Fibroblast of skin of left biceps (primary cell): ENCODE results near the gene SPAG7.

ENCODE experiments used
- DNase-seq, 2 experiments: peaks; one replicate each; pipeline ENCODE4 v3.0.0-alpha.2; 2013; ENCODE audit warnings: low read depth in 2 of 2

The SPAG7 gene

DNA sequence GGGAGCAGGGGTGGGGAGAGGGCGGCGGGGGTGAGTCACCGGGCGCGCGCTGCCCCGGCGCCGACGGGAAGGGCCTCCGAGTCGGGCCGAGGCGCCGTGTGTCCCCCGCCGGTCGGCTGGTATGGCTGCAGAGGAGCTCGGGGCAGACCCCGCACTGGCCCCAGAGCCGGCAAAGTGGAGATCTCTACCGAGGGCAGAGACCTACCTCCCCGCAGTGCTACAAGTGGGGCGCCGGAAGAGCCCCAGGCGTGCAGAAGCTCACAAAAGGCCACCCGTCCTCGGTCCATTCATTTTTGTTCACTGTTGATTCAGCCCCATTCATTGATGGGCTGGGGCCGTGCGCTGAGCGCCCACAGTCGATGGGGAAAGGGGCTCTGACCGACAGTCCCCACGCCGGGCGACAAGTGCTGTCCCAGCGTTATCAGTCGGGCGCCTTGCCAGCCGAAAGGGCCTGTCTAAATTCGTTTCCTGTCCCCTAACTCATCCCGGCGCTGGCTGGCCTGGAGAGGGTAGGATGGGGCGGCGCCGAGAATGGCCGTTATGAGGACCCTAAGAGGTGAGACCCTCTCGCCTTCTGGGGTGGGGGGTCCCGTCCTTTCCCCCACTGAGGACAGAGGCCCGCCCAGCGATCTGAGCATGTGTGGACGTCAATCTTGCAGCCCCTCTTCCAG, 17.4 kb downstream of the SPAG7 start:
- no peak for DNase-seq

DNA sequence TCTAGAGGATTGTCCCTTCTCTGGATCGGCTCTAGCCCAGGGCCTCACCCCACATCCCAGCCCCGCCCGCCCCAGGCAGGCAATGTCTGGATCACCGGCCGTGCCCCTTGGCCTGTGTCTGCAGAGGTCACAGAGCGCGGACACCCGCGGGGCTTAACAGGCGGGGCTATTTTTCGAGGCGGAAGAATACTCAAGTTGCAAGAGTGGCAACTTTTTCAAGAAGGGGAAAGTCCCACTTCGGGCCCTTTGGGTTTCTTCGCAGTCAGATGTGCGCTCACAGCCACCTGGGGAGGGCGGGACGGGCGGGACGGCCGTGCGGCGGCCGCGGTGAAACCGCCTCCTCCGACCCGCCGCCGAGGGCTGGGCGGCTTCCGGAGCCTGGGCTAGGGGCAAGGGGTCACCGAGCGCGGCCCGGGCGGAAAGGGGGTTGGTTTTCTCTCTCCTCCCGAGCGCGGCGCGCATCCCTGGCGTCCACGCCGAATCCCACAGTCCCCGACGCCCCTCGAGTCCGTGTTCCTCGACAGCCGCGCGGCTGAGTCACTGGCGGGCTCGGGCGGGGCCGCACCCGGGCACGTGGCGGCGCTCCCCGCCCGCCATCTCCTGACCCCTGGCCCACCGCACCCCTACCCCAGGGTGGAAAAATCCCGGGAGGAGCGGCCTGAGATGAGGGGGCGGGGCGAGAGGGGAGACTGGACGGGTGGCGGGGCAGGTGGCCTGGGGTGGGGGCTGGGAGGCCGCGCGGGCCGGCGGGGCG, 18.1 kb downstream of the SPAG7 start:
- DNase-seq: no peak

- DNase-seq: peak; percentile 77 to 83
Observed at GRCh38 chr17:4948931-4949320, 18.7 kb downstream of the SPAG7 start.

DNA sequence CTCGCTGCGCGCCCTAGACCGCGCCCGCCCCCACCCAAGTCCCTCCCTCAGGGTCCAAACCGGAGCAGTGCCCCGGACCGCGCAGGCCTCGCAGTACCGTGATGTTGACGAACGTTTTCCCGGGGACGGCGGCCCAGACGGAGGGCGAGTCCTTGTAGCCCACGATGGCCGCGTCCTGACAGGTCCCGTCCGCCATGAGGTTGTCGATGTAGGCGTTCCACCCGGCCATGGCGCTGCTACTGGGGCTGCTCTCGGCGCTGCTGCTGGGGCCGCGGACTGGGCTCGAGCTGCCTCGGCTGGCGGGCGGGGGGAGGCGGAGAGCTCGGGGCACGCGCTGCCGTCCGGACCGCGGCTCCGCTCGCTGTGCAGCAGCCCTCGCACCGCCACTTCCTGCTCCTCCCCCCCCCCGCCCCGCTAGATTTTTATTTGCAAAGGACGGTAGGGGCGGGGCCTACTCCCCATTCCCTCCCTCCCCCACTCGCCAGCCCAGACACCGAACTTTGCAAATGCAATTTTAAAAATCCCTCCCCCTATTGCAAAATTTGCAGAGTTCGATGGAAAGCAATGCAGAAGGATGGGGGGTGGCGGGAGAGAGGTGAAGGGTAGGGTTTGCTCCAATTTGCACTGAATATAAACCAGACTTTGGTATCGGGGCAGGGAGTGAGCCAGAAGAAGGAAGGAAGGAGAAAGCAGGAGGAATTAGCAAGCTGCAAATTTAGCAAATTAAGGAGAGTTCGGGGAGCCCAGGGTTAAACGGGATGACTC, 19.3 kb downstream of the SPAG7 start, which contains the start of gene PFN1:
Gene PFN1 (minus strand): TSS at position 365 of the 765 bp plus-strand sequence. CDS start 136 bp downstream, at position 229.
- DNase-seq: peak; percentile 88 to 90

GRCh38 chr17:4947411-4948165, 20.0 kb downstream of the SPAG7 start:
- no peak for DNase-seq

- DNase-seq: no peak
Observed at GRCh38 chr17:4947010-4947410, 20.6 kb downstream of the SPAG7 start.

DNA sequence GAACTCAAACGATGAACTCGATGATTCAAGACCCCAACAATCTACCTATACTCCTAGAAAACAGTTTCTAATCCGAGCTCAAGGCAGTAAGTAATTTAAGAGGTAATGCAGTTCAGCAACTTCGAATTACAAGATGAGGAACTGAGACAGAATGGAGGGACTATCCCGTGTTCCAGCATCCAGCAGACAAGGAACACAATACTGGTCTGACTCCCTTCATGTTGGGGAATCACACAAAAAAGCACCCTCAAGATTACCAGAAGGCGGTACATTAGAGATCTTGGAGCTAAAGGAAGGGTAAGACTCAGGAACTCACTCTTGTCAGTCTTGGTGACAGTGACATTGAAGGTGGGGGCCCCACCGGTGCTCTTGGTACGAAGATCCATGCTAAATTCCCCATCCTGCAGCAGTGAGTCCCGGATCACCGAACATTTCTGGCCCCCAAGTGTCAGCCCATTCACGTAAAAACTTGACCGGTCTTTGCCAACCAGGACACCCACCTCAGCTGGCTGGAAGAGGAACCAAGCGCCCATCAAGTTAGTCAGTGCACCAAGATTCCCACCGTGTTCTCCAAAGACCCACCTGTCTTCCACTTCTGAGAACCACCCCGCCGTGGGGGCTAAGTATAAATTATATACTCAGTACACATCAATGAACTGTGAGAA, 21.2 kb downstream of the SPAG7 start:
- DNase-seq: no peak

DNA sequence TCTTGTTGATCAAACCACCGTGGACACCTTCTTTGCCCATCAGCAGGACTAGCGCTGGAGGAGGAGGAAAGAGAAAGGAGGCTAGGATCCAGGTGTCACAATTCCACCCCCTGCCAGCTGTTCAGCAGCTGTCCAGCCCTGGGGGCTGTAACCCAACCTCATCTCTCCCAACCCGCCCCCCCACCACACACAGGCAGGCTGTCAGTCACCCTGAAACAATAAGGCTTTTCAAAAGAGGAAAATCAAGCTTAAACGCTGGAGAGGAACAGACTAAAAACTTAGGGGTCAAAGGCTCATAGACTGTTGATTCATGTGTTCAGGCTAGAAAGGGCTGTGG, 21.7 kb downstream of the SPAG7 start:
- DNase-seq: no peak

GRCh38 chr17:4945176-4945943, 22.3 kb downstream of the SPAG7 start:
- DNase-seq: no peak

- DNase-seq: no peak
Observed at GRCh38 chr17:4944554-4945175, 23.0 kb downstream of the SPAG7 start.

- no peak for DNase-seq
Observed at GRCh38 chr17:4944163-4944553, 23.5 kb downstream of the SPAG7 start.

DNA sequence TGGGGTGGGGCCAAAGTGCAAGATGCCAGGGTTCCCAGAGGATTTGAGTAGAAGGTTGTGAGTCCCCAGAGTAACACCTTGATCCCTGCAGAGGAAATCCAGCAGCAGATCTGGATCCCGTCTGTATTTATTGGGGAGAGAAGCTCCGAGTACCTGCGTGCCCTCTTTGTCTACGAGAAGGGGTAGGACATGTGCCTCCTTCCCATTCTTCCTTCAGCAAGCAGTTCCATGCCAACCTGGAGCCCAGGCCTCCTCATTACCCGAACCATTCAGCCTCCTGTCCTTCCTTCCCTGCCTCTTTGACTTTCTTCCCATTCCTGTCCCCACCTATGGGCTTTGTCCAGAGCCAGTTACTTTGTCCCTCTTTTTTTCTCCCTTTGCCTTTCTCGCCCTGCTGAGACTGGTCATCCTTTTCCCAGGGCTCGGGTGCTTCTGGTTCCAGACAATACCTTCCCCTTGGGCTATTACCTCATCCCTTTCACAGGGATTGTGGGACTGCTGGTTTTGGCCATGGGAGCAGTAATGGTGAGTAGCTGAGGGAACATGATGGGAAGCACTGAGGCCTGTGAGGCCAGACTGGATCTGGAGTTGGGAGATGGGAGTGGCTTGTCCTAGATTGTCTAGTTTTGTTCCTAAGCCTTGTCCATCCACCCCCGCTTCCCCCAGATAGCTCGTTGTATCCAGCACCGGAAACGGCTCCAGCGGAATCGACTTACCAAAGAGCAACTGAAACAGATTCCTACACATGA, 24.7 kb downstream of the SPAG7 start:
- DNase-seq: no peak

DNA sequence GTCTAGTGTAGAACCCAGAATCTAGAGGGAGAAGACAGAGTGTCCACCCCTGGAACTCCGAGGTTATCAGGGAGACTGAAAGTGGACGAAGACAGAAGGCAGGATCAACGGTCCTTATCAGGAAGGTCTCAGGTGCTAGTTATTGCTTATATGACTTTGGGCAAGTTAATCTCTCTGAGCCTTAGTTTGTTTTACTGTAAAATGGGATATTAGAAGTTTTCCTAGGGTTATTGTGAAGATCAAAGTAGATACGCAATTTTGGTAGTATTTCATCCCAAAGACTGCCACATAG, 26.4 kb downstream of the SPAG7 start:
- DNase-seq: no peak

- no peak for DNase-seq
Observed at GRCh38 chr17:4940555-4941318, 26.9 kb downstream of the SPAG7 start.

DNA sequence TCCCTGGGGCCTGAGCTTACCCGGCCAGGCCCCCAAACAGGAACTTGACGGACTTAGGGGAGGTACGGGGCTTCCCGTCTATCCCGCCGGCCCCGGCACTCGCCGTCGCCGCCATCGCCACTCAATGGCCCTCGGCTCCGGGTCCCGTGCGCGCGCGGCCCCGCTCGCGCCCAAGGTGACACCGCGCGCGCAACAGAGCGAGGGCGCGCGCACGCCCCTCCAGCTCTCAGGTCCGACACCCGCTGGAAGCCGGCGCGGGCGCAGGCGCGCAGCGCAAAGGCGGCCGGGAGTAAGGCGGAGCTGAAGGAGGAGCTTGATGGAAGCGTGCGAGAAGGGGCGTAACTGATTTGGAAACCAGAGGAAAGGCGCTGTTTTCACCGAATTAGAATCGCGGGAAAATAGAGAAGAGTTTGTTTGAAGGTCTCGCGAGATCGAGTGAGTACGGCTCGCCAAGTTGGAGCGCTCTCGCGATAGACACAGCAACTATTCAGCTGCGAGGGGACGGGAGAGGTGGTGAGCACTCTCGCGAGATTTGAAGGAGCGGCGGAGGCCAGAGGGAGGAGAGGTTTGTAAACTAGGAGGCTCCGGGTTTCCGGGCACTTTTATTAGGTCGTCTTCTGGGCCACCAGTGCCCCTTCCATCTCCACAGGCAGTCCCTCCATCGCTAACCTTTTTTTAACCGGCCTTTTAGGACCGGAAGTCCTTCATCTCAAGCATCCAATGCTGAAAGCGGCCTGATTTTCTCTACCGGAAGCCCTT, 27.6 kb downstream of the SPAG7 start, which contains the start of the genes RNF167 and SLC25A11:
Gene RNF167 (plus strand): TSS at position 473 of the 759 bp plus-strand sequence. CDS start 642 bp downstream, outside the sequence.
Gene SLC25A11 (minus strand): TSS at position 251 of the 759 bp plus-strand sequence. CDS start 136 bp downstream, at position 115.
- DNase-seq: peak; percentile 100

- no peak for DNase-seq
Observed at GRCh38 chr17:4939546-4939795, 28.1 kb downstream of the SPAG7 start.

GRCh38 chr17:4938688-4939545, 28.7 kb downstream of the SPAG7 start:
- no peak for DNase-seq
